ENCODE measurements around the gene FRAS1. TPM values are rescaled to one million over a fixed set of nuclear protein-coding genes. Genes with fewer than 3 reads are reported as not detected.

Gene FRAS1
- total and polyA plus RNA-seq, 9 of the 15 experiments (the other 6 are each of a cell fraction or from before 2014, with no cell fraction given): under 0.01 to 0.11 (median 0.04) TPM; not detected in 2

DNA sequence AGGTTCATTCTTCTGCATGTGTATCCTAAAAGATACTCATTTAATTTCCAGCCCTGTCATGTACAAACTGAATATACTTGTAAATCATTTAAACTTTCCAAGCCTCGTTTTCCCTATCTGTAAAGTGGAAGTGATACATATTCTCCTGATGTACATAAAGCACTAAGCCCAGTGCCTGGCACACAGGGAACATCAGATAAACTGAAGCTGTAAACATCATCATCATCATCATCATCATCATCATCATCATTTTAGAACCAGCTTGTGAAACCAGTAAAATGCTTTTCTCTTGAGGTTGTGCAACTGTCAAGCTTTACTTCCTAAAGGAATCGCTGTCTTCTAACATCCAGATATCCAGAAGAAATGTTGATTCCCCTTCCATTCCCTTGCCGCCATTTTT is 411.1 kb downstream of the FRAS1 start:
- Histone ChIP-seq H3K9me3 (replicated peaks; ENCODE audit: control insufficient read depth, insufficient read depth, low read depth, low read length) (no peaks in the 10 kb centered on the region), H3K36me3 (ENCODE audit: control insufficient read depth, insufficient read depth, low read length) (no peaks in the 10 kb centered on the region), H2AFZ (ENCODE audit: low read depth, low read length) (no peak overlapping the region), H3K4me2 (ENCODE audit: insufficient read depth, low read length) (no peak overlapping the region), H3K9me1 (ENCODE audit: control insufficient read depth, insufficient read depth, low read length) (no peaks in the 10 kb centered on the region), H3K4me3 (no peak overlapping the region), H3K27ac (ENCODE audit: extremely low read depth, low read depth, low read length) (no peak overlapping the region), H3K79me2 (ENCODE audit: control insufficient read depth, insufficient read depth, low read length) (no peaks in the 10 kb centered on the region), H3K4me1 (replicated peaks in 1 of 2; ENCODE audit: control insufficient read depth in 2 of 2, insufficient read depth in 2 of 2, low read length in 2 of 2) (no peaks in the 10 kb centered on the region), H3K9ac (ENCODE audit: insufficient read depth in 1 of 2, low read depth in 2 of 2, low read length in 2 of 2) (no peak overlapping the region), H3K27me3 (ENCODE audit: control insufficient read depth in 2 of 2, insufficient read depth in 2 of 2, low read length in 2 of 2) (peaks cover 2 to 10% of the 10 kb centered on the region in 2 experiments; a peak in 2 of 5 replicates), H4K20me1 (replicated peaks; ENCODE audit: control insufficient read depth, insufficient read depth, low read length) (no peaks in the 10 kb centered on the region)
- WGBS (ENCODE audit: insufficient coverage, low coverage, missing lambda C conversion rate): 0% methylated on average over 3 of the region's 3 CpGs
- ChIA-PET CTCF (ENCODE audit: low intra/inter-chr PET ratio) (no interaction called here), POLR2A (no interaction called here)
- ATAC-seq: no peak
- TF ChIP-seq MAFG (tag; conservative IDR thresholded peaks at IDR 0.05) (no peak), SRSF9 (IDR thresholded peaks at IDR 0.05; ENCODE audit: borderline replicate concordance, low read depth, low read length) (no peak), ZNF197 (CRISPR knock-in tag; IDR thresholded peaks at IDR 0.05; ENCODE audit: low read depth) (no peak), ZNF431 (CRISPR knock-in tag; IDR thresholded peaks at IDR 0.05) (no peak), CTBP1 (IDR thresholded peaks at IDR 0.05; ENCODE audit: borderline replicate concordance) (no peak), POLR2B (IDR thresholded peaks at IDR 0.05; ENCODE audit: low read depth, partially characterized antibody) (no peak), LARP7 (IDR thresholded peaks at IDR 0.05) (no peak)
- TF ChIP-seq, protein P1, sequence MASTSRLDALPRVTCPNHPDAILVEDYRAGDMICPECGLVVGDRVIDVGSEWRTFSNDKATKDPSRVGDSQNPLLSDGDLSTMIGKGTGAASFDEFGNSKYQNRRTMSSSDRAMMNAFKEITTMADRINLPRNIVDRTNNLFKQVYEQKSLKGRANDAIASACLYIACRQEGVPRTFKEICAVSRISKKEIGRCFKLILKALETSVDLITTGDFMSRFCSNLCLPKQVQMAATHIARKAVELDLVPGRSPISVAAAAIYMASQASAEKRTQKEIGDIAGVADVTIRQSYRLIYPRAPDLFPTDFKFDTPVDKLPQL (IDR thresholded peaks at IDR 0.05; ENCODE audit: extremely low read depth, insufficient read length): no peak
- intact Hi-C loops (cut with micrococcal nuclease) (no loop called here), in situ Hi-C loops (cut with MboI) (no loop called here)
- no peak for DNase-seq (ENCODE audit: extremely low read depth in 1 of 4, low spot score in 3 of 4)
- no TSS peak for BruUV-seq (replicated peaks)
- no peak for FAIRE-seq
